Measurements from ENCODE around the gene SNX32. TPM values are rescaled to one million over a fixed set of nuclear protein-coding genes. Genes with fewer than 3 reads are reported as not detected.

Gene SNX32
- total RNA-seq, 3 donors from 2014 or later: 0.52 to 1.4 (median 0.56) TPM

GRCh38 chr11:65862191-65862735 lies 28.5 kb downstream of the SNX32 start:
- DNase-seq (no peak), ATAC-seq (no peak)
- Mint-ChIP-seq H3K36me3 (ENCODE audit: insufficient read depth) (peaks cover 13% of the 10 kb centered on the region), H3K27me3 (ENCODE audit: low read depth) (no peaks in the 10 kb centered on the region), H3K9me3 (no peaks in the 10 kb centered on the region), H3K4me1 (ENCODE audit: low read depth) (peaks cover 35% of the 10 kb centered on the region), H3K4me3 (peak overlapping the region; percentile 89)

GRCh38 chr11:65862941-65863888 lies 29.5 kb downstream of the SNX32 start:
- no peak for DNase-seq
- peaks cover 15% of the 10 kb centered on the region for H3K36me3 Mint-ChIP-seq (ENCODE audit: insufficient read depth)
- peak overlapping the region; percentile 89 for H3K4me3 Mint-ChIP-seq
- H3K27me3 Mint-ChIP-seq (ENCODE audit: low read depth): no peaks in the 10 kb centered on the region
- ATAC-seq: no peak
- no peaks in the 10 kb centered on the region for H3K9me3 Mint-ChIP-seq
- H3K4me1 Mint-ChIP-seq (ENCODE audit: low read depth): peaks cover 34% of the 10 kb centered on the region

GRCh38 chr11:65863889-65864705 lies 30.3 kb downstream of the SNX32 start:
- no peak overlapping the region for H3K4me3 Mint-ChIP-seq
- DNase-seq (no peak), ATAC-seq (no peak)
- no peaks in the 10 kb centered on the region for H3K9me3 Mint-ChIP-seq
- peaks cover 26% of the 10 kb centered on the region for H3K4me1 Mint-ChIP-seq (ENCODE audit: low read depth)
- no peaks in the 10 kb centered on the region for H3K27me3 Mint-ChIP-seq (ENCODE audit: low read depth)
- H3K36me3 Mint-ChIP-seq (ENCODE audit: insufficient read depth): peaks cover 15% of the 10 kb centered on the region

GRCh38 chr11:65864706-65865471 lies 31.1 kb downstream of the SNX32 start:
- H3K4me1 Mint-ChIP-seq (ENCODE audit: low read depth): peaks cover 23% of the 10 kb centered on the region
- no peak for DNase-seq
- no peaks in the 10 kb centered on the region for H3K27me3 Mint-ChIP-seq (ENCODE audit: low read depth)
- H3K9me3 Mint-ChIP-seq: no peaks in the 10 kb centered on the region
- H3K4me3 Mint-ChIP-seq: no peak overlapping the region
- ATAC-seq: no peak
- H3K36me3 Mint-ChIP-seq (ENCODE audit: insufficient read depth): peaks cover 15% of the 10 kb centered on the region

GRCh38 chr11:65865550-65866172 lies 31.9 kb downstream of the SNX32 start:
- Mint-ChIP-seq H3K27me3 (ENCODE audit: low read depth) (no peaks in the 10 kb centered on the region), H3K4me1 (ENCODE audit: low read depth) (peaks cover 24% of the 10 kb centered on the region), H3K4me3 (no peak overlapping the region), H3K9me3 (no peaks in the 10 kb centered on the region), H3K36me3 (ENCODE audit: insufficient read depth) (peaks cover 15% of the 10 kb centered on the region)
- DNase-seq: no peak
- no peak for ATAC-seq

GRCh38 chr11:65866509-65867283 lies 32.9 kb downstream of the SNX32 start:
- DNase-seq: no peak
- H3K9me3 Mint-ChIP-seq: no peaks in the 10 kb centered on the region
- peaks cover 24% of the 10 kb centered on the region for H3K4me1 Mint-ChIP-seq (ENCODE audit: low read depth)
- peaks cover 15% of the 10 kb centered on the region for H3K36me3 Mint-ChIP-seq (ENCODE audit: insufficient read depth)
- no peak overlapping the region for H3K4me3 Mint-ChIP-seq
- H3K27me3 Mint-ChIP-seq (ENCODE audit: low read depth): no peaks in the 10 kb centered on the region
- ATAC-seq: no peak

- no peak for ATAC-seq
- Mint-ChIP-seq H3K9me3 (no peaks in the 10 kb centered on the region), H3K36me3 (ENCODE audit: insufficient read depth) (peaks cover 15% of the 10 kb centered on the region)
Observed at GRCh38 chr11:65867284-65868071, 33.7 kb downstream of the SNX32 start.

GRCh38 chr11:65868076-65868667 lies 34.4 kb downstream of the SNX32 start:
- H3K4me1 Mint-ChIP-seq (ENCODE audit: low read depth): peaks cover 19% of the 10 kb centered on the region
- no peak for DNase-seq
- H3K9me3 Mint-ChIP-seq: no peaks in the 10 kb centered on the region
- peaks cover 11% of the 10 kb centered on the region for H3K36me3 Mint-ChIP-seq (ENCODE audit: insufficient read depth)
- no peaks in the 10 kb centered on the region for H3K27me3 Mint-ChIP-seq (ENCODE audit: low read depth)
- no peak overlapping the region for H3K4me3 Mint-ChIP-seq
- peak; percentile 30 to 36 for ATAC-seq

More at GRCh38 chr11:65867284-65868071, 33.7 kb downstream of the SNX32 start:
- no peak for DNase-seq
- peaks cover 21% of the 10 kb centered on the region for H3K4me1 Mint-ChIP-seq (ENCODE audit: low read depth)
- no peak overlapping the region for H3K4me3 Mint-ChIP-seq
- no peaks in the 10 kb centered on the region for H3K27me3 Mint-ChIP-seq (ENCODE audit: low read depth)

GRCh38 chr11:65868907-65869306 lies 35.1 kb downstream of the SNX32 start:
- Mint-ChIP-seq H3K4me3 (no peak overlapping the region), H3K9me3 (no peaks in the 10 kb centered on the region), H3K4me1 (ENCODE audit: low read depth) (peaks cover 18% of the 10 kb centered on the region), H3K36me3 (ENCODE audit: insufficient read depth) (peaks cover 8% of the 10 kb centered on the region), H3K27me3 (ENCODE audit: low read depth) (no peaks in the 10 kb centered on the region)
- DNase-seq (no peak), ATAC-seq (no peak)

GRCh38 chr11:65869643-65870306 lies 36.0 kb downstream of the SNX32 start:
- no peak overlapping the region for H3K4me3 Mint-ChIP-seq
- H3K27me3 Mint-ChIP-seq (ENCODE audit: low read depth): no peaks in the 10 kb centered on the region
- peaks cover 8% of the 10 kb centered on the region for H3K36me3 Mint-ChIP-seq (ENCODE audit: insufficient read depth)
- ATAC-seq: no peak
- H3K9me3 Mint-ChIP-seq: no peaks in the 10 kb centered on the region
- no peak for DNase-seq
- H3K4me1 Mint-ChIP-seq (ENCODE audit: low read depth): peaks cover 18% of the 10 kb centered on the region

- peaks cover 5% of the 10 kb centered on the region for H3K36me3 Mint-ChIP-seq (ENCODE audit: insufficient read depth)
- no peaks in the 10 kb centered on the region for H3K9me3 Mint-ChIP-seq
- no peaks in the 10 kb centered on the region for H3K27me3 Mint-ChIP-seq (ENCODE audit: low read depth)
- DNase-seq (no peak), ATAC-seq (no peak)
- H3K4me3 Mint-ChIP-seq: no peak overlapping the region
- H3K4me1 Mint-ChIP-seq (ENCODE audit: low read depth): peaks cover 18% of the 10 kb centered on the region
Observed at GRCh38 chr11:65870307-65870658, 36.5 kb downstream of the SNX32 start.

Data from activated T-cell treated with anti-CD3 and anti-CD28 coated beads, Interleukin-2, amount 50 U/mL, for 4 hours (primary cell).